NCI-H2081 (cell line): ENCODE measurements around the gene WDCP.
"Not testable (repeated sequence)": the region's sequence is repeated elsewhere in the genome, so short reads cannot be mapped to it uniquely, and the experiment has no call there.

ENCODE experiments used
- DNase-seq, 2 experiments: peaks; one replicate each; lab custom pipeline; 2025; lab: John Stamatoyannopoulos, UW

The WDCP gene

DNA sequence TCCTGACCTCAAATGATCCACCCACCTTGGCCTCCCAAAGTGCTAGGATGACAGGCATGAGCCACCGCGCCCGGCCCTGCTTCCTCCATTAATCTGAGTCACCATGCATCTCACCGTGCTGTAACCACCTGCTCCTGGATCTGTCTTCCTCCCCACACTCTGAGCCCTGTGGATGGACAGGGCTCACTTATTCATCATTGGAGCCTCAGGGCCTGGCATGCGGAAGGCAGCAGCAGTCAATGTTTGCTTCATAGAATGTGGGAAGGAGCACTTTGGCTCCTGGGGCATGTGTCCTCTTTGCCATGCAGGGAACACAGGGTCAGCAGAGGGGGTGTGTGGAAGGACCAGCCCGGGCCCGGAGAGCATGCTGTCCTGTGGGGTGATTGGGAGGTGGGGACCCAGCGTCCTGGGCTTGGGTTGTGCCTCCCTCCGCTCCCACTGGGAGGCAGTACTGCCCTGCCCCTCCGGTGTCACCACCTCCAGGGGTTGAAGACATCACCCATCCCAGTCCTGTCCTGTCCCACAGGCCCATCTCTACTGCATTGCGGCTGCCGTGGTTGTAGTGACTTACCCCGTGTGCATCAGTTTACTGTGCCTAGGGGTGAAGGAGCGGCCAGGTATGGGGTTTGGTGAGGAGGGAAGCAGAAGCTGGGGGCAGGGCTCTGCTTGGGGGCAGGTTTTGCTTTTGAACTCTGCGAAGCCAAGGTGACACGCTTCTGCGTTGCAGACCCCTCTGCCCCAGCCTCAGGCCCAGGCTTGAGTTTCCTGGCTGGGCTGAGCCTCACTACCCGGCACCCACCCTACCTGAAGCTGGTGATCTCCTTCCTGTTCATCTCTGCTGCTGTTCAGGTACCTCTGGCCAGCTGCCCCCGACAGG, 25.8 kb downstream of the WDCP start:
- DNase-seq, result no peak

DNA sequence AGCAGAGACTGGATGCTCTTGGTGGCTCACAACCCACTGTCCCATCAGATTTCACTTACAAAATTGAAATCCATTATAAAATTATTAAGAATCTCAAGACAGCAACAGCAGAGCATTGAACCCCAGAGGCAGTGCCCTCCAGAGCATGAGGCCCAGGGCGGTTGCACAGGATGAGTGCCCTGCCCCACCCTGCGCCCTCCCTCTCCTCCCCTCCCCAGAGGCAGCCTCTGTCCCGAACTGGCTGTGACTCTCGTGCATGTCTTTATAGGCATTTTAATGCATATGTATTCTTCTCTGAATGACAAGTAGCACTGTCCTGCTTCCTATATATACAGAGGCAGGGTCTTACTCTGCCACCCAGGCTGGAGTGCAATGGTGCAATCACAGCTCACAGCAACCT, 26.9 kb downstream of the WDCP start:
- no peak for DNase-seq

DNA sequence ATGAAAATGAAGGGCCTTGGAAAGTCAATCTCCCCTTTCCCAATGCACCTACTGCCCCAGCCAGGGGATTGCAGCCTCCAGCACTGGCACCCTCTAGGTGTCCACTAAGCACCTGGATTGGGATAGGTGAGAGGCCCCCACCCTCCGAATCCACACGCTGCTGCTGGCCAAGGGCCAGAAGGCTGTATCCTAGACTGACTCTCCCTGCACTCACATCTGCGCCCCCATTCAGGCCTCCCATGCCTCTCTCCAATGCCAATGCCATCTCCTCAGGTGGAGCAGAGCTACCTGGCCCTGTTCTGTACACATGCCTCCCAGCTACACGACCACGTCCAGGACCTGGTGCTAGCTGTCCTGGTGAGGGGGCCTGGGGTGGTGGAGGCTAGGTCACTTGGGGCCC, 27.5 kb downstream of the WDCP start:
- no peak for DNase-seq

DNA sequence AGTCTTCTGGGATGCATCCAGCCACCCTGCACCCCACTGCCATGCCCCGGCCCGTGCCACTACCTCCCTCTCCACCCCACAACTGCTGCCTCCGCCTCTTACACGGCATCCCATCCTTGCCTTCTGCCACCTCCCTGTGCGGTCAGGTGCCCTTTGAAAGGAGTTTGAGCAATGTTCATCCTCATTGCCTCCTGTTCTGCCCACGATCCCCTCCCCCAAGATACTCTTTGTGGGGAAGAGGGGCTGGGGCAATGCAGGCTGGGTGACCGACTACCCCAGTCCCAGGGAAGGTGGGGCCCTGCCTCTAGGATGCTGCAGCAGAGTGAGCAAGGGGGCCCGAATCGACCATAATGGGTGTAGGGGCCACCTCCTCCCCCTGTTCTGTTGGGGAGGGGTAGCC, 28.9 kb downstream of the WDCP start:
- DNase-seq, result no peak

DNA sequence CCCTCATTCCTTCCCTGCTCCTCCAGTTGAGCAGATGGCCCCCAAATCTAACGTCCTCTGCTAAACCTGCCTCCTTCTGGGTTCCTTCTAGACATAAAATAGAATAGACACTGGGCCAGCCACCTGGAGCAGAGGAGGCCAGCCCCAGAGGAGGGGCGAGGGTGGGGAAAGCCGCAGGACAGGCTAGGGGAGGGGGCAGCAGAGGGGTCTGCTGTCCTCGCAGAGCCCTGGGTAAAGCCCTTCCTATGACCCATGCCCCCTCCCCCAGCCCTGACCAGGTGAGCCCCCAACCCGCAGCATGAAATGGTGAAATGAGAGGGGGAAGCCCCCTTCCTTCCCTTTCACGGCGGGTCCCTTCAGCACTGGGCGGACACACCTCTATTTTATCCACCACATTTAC, 29.5 kb downstream of the WDCP start:
- DNase-seq, result no peak

DNA sequence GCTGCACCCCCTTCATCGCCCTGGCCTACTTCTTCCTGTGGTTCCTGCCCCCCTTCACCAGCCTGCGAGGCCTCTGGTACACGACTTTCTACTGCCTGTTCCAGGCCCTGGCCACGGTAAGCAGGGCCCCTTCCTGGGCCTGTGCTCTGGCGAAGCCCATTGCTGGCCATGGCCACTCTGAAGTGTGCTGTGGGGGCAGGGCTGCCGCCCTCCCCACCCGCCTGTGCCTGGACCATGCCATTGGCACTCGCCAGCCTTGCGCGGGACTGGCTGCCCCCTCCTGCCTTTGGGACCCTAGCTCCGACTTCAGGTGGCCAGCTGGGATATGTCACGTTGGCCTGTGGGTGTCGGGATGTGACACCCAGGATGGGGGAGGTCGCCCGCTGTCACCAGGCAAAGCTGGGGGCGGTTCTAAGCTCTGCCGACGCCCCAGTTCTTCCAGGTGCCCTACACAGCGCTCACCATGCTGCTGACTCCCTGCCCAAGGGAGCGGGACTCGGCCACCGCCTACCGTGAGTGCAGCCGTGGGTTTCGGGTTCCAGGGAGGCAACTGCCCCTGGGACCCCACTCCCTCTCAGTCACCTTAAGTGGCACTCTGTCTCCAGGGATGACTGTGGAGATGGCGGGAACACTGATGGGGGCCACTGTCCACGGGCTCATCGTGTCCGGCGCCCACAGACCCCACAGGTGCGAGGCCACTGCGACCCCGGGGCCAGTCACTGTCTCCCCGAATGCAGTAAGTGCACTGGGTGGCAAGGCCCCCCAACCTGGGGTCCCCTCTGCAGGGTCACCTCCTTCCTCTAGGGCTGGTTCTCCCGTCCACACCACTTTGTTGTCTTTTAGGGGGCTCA, 30.1 kb downstream of the WDCP start:
- DNase-seq, result no peak

DNA sequence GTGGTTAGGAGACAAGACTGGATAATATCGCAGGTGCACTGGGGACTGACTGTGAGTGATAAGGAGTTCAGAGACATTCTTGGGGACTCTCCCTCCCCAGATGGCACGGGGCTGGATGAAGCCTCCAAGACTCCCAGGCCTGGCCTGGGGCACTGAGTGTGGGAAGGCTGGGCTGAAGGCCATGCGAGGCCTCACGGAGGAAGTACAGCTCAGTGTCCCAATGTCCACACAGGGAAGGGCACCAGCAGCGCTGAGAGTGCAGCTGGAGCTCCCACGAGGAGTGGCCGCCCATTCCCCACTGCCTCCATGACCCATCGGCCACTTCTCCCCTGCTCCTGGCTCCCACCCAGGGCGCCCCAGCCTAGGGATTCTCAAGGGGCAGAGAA, 30.8 kb downstream of the WDCP start:
- no peak for DNase-seq

DNA sequence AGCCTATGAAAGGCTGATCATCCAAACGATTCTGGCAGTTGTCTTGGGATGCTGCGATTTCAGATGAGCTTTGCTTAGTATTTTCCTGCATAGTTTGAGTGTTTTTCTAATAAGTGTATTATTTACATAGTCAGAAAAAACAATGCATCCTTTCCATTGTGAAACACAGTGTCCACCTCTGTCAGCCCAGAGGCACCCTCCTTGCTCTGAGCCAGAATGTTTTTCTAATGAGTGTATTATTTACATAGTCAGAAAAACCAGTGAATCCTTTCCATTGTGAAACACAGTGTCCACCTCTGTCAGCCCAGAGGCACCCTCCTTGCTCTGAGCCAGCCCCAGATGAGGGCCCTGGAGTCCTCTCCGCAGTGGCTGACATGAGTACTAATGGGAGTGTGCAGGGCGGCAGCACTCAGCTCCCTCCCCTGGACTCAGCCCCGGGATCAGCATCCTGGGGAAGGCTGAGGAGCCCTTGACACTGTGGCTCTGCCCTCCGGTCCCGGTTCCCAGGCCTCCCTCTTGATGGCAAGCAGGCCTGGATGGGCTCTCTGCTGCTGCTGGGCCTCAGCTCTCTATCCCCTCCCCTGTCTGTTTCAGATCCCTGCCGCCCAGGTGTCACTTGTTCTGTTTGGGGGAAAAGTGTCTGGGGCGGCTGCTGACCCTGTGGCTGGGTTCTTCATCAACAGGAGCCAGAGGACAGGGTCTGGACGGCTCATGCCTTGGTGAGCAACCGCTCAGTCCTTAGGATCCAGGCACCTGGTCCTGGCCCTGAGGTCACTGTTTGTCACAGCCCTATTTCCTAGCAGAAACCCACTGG, 31.4 kb downstream of the WDCP start:
- DNase-seq, result no peak

DNA sequence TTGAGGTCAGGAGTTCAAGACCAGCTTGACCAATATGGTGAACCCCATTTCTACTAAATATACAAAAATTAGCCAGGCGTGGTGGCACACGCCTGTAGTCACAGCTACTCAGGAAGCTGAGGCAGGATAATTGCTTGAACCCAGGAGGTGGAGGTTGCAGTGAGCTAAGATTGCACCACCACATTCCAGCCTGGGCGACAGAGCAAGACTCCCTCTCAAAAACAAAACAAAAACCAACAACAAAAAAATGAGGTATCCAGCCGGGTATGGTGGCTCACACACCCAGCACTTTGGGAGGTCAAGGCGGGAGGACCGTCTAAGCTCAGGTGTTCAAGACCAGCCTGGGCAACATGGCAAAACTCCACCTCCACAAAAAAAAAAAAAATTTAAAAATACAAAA, 32.3 kb downstream of the WDCP start:
- not testable (repeated sequence) for DNase-seq

DNA sequence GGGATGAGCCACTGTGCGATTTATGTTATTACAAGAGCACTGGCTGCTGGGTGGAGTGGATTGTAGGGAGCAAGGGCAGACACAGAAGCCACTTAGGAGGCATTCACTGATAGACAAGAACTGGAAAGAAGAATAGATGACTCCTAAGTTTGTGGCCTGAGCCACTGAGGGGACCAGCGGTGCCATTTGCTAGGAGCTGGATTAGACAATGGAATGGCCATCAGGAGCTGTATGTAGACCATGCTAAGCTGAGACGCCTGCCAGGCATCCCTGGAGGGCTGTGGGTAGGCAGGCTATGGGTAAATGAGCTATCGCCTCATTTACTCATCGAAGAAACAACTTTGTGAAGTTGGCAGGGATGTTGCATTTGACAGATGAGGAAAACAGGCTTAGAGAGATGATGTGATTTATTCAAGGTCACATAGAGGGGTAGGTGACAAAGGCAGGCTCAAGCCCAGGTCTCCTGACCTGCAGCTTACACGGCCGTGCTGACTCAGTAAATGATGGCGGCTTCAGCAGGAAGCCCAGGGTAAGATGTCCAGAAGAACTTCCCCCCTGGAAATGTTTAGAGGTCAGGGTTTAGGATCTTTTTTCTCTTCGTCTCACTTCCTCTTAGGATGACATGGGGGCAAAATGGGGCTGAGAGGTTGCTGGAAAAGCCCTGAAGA, 34.5 kb downstream of the WDCP start:
- no peak for DNase-seq

DNA sequence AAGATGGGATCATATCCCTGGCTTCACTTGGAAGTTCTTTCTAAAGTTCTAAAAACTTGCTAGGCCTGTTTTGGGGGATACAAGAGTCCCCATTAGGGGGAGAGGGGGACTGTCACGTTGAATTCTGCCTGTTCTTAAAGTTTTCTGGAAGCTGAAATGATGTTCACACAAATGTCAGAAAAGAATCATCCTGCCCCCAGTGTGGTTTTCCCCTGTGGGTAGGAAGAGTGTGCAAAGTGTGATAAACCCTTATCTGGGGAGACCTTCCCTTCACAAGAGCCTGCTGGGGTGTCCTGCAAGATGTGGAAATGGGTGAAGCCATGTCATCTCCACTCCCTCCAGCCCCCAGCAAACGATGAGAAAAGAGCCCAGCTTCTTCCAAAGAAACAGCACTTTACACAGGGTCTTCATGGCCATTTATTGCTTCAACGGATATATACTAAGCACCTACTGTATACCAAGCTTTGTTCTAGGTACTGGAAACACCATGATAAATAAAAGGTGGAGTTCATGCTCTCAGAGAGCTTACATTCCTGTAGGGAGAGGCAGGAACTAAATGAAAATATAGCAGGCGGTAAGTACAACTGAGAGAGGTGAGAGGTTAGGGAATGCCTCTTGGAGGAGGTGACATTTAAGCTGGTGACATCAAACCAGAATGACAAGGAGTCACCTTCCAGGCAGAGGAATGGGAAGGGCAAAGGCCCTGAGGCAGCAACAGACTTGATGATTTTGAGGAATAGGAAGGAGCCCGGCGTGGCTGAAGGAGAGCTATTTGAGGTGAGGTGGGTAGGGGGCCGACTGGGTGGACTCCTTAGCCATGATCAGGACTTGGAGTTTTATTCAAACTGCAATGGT, 35.7 kb downstream of the WDCP start:
- no peak for DNase-seq

DNA sequence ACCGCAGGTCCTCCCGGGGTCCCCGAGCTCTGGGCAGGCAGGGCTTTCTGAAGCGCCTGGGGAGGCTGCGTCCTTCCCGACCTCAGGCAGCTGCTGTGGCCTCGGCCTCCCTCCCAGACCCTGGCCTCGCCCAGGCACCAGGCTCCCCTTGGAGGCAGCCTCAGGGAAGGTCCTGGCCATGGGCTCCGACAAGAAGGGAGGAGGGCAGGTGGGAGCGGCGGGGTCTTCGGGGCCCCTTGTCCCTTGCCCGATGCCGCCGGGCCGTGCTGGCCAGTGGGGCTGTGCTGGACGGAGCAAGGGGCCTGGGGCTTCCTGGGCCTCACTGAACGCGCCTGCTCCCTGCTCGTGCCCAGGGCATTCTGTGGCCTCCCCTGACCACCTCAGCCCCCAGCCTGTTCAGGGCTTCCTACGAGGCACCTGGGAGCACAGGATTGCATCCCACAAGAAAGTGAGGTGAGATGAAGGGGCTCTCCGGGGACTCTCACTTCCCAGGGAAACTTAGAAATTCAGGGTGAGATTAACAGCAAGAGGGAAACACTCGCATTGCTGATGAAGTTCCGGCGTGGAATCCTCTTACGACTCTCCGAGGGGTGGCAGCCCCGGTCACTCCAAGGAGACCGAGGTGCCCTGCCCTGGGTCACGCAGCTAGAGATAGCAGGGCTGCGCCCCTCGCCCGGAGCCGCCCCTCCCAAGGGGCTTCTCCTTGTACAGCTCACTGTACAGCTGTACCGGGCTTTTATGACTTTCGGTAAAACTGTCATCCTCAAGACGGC, 36.5 kb downstream of the WDCP start:
- no peak for DNase-seq

DNA sequence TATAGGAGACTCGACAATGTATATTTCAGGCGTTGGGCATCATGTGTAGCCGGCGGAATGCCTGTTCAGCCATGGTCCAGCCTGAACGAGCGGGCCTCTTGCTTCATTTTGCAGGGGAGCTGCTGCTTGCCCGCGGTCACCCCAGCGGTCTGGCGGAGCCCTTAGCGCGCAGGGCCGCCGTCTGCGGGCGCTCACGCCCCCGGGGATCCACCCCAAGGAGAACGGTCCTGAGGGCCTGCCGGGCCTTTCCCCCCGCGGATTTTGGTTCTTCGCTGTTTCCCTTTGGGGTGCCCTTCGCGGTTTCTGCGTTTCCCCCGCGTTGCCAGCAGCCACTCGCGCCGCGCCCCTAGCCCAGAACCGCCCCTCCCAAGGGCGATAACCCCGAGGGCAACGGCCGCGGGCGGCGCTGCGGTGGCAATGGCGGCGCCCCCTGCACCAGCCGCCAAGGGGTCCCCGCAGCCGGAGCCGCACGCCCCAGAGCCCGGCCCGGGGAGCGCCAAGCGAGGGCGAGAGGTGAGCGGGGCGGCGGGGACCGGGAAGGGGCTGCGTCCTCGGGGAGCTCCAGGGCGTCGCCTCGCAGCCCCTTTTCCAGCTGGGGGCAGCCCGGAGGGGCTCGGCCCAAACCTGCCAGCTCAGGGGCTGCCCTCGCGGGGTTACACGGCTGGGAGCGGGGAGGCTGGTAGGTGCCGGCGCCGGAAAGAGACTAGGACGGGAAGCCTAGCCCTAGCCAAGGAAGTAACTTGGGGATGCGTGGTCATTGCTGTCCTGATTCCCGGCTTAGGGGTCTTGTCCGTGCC, 37.3 kb downstream of the WDCP start, which contains the start of gene MFSD2B:
MFSD2B (plus strand) TSS at position 406 of the 797 bp plus-strand sequence; CDS start at position 418, 12 bp downstream.
- DNase-seq, result no peak

DNA sequence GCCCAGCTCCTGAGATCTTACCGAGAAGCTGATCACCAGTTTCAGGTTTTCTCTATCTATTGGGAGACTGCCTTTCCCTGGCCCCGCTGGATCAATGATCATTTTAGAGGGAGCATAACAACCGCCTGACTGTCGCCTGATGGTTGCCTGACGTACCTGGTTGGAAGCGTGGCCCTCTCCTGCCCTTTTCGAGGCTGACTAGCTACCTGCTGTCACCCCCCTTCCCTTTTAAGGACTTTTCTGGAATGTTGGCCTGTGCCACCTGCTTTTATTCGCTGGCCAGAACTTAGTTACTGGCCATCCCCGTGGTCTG, 37.9 kb downstream of the WDCP start:
- DNase-seq, result no peak

DNA sequence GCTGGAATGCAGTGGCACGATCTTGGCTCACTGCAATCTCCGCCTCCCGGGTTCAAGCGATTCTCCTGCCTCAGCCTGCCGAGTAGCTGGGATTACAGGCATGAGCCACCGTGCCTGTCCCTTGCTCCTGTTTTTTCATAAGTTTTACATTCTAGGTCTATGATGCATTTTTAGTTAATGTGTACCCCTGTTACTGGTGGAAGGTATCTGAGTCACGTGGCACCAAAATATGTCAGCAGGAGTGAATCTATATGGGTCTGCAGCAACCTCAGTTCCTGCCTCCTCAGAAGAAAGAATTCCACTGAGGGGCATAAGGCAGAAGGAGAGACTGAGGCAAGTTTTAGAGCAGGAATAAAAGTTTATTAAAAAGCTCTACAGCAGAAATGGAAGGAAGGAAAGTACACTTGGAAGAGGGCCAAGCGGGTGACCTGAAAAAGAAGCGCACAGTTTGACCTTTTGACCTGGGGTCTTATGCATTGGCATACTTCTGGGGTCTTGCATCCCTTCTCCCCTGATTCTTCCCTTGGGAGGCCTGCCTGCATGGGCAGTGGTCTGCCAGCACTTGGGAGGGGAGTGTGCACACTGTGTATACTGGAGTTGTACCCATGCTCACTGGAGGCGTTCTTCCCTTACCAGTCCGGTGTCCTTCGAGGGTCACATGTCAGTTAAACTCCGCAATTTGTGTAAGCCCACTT, 38.4 kb downstream of the WDCP start:
- no peak for DNase-seq

DNA sequence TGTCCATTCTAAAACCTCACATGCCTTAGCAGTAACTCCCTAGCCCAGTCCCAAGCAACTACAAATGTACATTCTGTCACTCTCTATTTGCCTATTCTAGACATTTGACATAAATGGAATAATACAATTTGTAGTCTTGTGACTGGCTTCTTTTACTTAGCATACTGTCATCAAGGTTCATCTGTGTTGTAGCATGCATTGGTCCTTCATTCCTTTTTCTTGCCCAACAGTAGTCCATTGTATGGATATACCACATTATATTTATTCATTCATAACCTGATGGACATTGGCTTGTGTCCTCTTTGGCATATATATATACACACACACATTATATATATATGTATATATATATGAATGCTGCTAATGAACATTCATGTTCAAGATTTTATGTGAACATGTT, 39.5 kb downstream of the WDCP start:
- DNase-seq, result no peak

DNA sequence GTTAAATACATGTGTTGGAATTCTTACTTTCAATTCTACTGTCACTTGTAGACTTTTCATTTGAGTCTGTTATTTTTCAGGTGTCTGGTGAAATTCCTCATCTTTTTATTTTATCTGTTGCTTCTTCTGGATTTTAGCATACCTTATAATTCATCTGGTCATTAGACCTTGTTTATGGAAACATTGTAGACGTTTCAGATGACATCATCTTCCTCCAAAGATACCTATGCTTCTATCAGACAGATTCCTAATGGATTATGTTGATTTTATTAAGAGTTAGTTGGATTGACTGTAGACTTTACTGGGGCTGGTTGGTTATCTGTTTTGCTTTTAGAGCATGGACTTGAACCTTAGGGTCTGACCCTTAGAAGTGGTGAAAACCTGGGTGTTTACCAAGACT, 52.6 kb downstream of the WDCP start:
- no peak for DNase-seq

DNA sequence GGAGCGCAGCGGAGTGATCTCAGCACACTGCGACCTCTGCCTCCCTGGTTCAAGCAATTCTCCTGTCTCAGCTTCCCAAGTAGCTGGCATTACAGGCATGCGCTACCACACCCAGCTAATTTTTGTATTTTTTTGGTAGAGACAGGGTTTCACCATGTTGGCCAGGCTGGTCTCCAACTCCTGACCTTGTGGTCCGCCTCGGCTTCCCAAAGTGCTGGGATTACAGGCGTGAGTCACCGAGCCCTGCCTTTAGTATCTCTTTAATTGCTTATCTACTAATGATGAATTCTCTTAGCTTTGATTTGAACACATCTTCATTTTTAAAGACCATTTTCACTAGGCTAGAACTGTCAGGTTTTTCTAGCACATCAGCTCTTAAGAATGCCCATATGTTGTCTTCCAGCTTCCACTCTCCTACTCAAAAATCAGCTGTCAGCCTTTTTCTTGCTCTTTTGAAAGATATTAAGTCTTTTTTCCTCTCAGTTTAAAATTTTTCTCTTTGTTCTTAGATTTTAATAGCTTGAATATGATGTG, 53.4 kb downstream of the WDCP start:
- no peak for DNase-seq
